SKM-1 treated with dmso at 0.1 percent for 144 hours (cell line): ENCODE measurements around the gene STARD10.

Experiments used
- DNase-seq: peaks from one replicate; lab custom pipeline; 2025; ENCODE audit not compliant: unreplicated experiment; lab: John Stamatoyannopoulos, UW

The STARD10 gene

DNA sequence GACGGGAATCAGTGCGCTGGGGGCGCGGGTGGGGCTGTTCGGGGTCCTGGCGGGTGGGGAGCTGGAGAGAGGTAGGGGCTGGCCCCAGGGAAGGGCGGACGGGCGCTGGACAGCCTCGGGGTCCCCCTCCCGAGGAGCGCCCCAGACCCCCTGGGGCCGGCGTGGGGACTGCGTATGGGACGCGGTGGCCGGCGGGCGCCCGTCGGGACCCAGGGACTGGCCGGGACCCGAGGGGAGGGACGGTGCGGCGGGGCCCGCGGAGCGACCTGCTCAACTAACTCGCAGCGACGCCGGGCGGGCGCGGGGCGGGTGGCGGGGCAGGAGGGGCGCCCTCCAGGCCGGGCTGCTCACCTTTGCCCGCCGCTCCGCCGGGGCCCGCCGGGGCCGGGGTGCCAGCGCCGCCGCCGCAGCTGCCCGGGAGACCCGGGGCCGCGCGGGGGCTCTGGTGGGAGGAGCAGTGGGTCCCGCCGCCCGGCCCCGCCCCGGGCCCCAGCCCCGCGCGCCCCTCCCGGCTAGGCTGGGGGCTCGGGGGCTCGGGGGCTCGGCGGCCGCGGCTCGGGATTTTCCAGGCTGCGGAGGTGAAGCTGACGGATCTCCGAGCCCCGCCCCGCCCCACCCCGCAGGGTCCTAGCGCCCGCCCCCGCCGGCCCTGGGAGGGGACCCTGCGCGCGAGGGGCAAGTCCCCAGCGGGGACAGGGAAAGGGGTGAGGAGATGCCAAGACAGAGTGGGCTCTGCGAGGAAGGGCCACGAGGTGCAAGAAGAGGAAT is 12.3 kb downstream of the STARD10 start:
- DNase-seq: no peak

DNA sequence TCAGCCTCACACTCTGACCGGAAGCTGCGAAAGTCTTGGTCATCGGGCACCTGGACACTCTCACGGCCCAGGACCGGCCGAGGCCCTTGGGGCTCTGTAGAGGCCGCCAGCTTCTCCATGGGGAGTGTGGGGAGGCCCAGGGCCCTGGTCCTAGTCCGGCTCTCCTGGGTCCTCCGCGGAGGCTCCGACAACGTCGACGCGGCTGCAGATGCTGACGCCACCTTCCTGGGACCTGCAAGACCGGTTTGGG is 12.9 kb downstream of the STARD10 start:
- DNase-seq: no peak

DNA sequence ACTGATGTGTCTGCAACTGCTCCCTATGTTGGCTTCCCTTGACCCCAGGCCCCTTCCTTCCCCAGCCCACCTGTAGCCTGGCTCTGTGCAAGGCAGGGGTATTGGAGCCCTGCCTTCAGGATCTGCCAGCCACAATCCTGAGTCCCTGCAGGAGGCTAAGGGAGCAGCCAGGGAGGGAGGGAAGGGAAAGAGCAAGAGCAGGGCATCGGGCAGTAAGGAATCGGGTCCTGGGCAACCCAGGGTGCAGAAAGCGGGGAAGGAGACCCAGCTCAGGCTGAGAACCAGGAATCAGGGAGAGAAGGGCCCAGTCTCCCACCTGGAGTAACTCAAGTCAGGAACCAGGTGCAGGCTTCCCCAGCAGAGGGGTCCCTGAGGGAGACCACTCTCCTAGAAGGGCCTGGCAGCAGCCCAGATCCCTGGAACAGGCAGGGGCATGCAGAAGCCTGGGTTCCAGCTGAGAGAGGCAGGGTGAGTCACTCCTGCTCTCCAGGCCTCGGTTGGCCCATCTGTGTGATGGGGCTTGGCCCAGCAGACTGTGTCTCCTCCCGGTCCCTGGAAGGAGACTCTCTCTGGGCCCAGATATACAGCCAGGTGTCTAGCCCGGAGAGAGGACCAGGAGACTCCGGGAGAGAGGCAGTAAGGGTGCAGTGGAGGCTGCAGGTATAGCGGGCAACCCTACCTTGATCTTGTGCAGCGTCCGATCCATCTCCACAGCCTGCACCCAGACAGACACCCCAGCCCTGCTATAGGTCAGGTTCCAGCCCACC is 13.4 kb downstream of the STARD10 start:
- no peak for DNase-seq

DNA sequence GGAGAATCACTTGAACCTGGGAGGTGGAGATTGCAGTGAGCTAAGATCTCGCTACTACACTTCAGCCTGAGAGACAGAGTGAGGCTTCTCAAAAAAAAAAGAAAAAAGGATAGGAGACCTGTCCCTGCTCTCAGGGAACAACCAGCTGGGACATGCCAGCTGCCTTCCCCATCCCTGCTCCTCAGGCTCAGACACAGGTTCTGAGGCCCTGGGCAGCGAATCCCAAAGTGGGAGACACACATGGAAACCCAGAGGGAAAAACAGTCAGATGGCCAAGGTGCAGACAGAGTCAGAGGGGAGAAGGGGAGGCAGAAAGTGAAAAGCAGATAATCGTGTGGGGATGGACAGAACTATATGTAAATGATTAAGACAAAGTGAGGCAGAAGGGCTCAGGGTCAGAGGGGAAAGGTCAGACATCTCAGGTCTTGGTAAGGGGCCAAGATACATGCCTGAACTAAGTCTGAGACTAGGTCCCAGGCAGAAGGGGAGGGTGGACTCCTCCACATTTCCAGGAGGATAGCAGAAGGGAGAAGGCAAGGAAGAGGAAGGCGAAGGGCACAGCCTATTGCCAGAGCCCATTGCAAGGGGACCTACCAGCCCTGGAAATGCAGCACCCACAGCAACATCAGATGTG is 14.2 kb downstream of the STARD10 start:
- no peak for DNase-seq

DNA sequence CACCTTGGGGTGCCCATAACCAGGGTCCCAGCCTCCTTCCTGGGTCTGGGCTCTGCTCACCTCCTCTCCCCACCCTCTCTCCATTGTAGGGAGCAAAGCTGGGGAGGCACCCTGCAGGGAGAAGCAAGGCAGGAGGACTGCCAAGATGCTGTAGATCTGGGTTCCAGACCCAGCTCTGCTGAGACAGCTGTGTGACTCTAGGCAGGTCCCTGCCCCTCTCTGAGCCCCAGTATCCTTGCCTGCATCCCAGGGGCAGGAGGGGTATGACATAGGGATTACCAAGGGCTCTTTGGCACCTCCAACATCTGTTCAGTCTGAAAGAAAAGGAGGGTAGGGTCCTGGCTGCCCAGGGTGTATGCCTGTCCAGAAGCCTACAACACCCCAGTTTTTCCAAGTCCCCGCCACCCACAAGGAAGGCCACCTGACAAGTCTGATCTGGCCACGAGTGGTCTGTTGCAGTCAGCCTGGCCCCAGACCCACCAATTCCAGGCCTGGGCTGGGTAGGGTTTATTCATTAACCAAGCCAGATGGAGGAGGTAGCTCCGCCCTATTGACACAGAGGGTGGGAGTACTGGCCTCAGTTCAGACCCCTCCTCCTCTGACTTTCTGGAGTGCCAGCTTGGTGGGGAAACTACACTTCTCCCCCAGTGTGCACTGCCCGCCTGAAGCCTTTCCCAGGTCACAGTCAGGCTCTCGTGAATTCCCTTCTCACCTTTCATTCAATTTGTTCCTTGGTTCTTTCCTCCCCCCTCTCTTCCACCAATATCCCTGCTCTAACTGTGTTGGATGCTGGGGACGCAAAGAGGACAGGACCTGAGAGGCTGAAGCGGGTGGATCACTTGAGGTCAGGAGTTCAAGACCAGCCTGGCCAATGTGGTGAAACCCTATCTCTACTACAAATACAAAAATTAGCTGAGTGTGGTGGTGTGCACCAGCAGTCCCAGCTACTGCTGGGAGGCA is 15.0 kb downstream of the STARD10 start:
- no peak for DNase-seq

DNA sequence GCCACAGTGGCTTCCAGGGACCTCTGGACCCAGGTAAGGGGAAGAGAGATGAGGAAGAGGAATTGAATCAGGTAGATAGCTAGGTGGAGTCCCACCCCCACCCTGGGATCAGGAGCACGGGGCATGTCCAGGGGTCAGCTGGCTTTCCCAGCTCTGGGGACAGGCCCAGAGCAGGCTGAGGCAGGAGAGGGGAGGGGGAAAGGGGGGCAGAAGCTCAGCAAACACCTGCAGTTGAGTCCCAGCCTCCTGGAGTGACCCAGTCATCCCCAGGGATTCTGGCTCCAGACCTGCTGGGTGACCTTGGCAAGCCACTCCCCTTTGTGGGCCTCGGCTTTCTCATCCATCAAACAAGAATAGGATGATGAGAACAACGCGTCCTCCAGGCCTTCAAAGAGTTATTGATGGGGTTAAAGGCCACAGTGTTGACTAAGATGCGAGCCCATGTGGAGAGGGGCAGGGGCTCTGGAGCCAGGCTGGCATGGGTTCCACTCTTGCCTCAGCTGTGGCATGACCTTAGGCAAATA is 16.0 kb downstream of the STARD10 start:
- DNase-seq: no peak

DNA sequence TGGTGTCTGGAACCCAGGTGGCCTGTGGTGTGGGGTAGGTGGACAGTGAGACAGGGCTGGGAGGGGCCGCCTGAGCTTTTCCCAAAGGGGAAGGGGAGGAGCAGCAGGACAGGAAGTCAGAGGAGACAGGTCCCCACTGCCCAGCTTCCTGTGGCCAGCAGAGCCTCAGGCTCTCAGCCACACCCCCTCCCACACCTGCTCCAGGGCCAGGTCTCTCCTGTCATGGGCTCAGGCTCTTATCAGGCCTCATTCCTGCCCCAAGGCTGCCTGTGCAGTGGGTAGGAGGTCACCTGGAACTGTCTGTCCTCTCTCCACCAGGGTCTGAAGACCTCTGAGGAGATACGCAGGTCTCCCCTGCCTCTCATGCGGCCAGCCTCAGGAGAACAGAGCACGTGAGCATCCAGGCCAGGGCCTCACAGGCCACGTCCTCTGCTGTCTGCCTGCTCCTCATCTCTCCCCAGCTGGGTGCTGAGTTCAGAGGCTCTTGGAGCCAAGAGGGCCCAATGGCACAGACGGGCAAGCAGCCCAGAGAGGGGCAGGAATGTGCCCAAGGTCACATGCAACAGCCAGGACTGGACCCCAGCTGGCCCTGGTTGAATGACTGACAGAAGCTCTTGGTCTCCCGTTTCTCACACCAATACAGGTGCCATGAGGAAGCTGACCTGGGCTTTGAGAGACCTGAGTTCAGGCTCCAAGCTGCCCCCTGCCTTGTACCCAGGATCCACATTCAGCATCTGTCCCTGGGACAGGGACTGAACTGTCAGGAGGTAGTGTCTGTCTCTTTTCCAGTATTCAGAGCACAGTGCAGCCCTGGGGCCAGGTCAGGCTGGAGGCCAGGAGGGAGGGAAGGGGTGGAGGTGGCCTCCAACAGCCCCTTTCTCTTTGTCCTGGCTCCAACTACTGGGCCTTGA is 16.7 kb downstream of the STARD10 start:
- DNase-seq: no peak

DNA sequence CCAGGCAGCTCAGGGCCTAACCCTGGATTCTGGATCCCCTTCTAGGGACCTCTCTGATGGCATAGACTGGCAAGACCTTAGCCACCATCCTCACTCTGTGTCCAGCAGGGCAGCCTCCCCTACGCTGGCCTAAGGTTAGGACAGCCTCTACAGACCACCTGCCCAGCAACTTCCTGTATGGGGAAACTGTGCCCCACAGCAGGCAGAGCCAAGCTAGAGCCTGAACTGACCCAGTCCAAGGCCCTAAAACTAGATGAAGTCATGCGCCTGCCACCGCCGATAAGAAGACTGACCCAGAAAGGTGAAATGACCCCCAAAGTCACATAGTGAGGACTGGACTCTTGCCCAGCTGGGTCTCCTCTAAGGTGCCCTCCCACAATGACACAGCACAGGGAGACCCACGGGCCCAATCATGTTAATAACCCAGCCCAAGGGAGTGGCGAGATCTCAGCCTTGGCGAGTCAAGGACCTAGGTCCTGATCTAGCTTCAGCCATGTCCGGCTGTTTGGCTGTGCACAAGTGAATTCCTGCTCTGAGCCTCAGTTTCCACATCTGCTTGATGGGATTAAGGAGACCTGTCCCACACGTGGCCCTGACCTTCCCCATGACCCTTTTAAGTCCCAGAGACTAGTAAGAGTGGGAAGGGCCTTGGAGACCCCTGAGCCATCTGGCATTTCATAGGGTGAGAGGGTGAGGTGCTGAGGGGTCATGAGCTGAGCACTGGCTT is 17.6 kb downstream of the STARD10 start:
- no peak for DNase-seq

DNA sequence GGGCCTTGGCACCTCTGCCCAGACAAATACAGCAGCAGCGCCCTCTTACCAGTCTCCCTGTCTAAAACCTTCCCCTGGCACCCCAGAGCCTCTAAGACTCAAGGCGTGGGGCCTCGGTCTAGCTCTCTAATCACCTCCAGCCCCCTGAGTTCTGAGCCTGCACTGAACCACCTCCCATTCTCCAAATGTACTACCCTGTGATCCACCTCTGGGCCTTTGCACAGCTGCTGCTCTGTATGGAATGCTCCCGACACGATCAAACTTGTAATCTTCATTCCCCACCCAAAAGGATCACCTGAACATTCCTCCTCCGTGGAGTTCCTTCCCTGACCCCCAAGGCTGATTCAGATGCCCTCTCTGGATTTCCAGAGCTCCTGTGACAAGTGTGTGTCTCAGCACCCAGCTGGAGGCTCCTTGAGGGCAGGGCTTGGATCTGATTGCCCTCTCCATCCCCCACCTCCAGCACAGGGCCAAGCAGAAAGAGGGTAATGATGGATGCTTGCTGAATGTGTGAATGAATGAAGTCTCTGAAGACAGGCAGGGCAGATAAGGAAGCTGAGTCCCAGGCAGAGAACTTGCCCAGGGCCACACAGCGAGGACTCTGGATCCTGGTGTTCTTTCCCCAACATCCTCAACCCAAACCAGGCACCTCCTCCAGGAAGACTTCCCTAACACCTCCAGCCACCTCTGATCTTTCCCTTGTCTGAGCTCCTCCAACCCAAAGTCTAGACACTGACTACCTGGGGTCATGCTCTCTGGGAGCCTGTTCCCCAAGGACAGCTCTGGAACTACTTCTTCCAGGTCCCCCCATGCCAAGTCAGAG is 18.3 kb downstream of the STARD10 start:
- DNase-seq: no peak

DNA sequence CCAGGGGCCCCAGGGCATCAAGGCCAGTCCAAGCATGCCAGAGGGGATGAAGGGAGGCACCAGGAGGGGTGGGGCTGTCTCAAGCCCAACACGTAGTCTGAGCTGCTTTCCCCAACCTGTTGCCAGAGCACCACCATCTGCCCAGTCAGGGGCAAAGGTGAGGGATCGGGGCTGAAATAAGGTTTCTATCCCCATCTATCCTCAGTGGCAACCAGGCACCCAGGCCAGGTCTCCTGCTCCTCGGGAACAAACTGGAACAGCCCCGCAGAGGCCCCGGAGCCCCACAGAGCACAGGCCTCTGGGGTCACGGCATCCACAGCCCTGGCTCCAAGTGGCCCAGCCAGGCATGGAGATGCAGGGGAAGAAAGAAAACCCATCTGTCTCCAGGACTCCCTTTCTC is 19.3 kb downstream of the STARD10 start:
- no peak for DNase-seq

DNA sequence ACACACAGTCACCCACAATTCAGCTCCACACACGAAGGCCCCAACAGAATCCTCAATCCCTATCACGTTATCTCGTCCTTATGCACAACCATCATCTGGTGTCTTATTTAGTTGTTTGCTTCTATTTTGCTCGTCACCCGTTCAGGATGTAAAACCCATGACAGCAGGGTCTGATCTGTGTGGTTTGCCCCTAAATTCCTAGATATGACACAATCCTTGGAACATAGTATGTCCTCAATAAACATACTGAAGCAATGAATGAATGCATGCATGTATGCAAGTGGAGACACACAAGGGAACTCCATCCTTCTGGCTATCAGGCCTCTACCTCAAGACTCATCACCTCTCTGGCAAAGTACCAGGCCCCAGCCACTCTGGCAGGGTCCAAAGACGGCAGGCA is 20.2 kb downstream of the STARD10 start:
- no peak for DNase-seq

DNA sequence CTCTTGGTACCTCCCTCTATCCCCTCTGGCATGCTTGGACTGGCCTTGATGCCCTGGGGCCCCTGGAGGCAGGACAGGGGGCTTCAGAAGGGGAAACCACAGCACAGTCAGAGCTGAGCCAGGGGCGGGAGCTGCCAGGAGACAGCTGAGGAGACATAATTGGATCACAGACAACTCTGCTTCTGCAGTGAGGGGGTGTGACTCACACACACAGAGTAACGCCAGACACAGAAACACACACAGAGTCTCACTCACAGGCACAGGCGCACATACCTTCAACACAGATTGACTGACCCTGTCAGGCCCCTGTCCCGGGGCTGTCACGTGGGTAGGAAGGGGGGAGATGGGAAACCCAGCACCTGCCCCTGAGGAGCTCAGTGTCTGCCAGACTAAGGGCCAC is 20.6 kb downstream of the STARD10 start:
- no peak for DNase-seq

DNA sequence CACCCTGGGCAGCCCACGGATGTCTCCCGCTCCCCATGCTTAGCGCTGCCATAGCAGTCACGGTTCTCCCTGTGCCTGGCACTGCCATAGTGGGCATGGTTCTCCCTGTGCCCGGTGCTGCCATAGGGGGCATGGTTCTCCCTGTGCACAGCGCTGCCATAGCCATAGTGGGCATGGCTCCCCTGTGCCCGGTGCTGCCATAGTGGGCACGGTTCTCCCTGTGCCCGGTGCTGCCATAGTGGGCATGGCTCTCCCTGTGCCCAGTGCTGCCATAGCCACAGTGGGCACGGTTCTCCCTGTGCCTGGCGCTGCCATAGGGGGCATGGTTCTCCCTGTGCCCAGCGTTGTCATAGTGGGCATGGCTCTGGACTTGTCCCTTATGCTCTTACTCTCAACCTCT is 21.8 kb downstream of the STARD10 start:
- no peak for DNase-seq

DNA sequence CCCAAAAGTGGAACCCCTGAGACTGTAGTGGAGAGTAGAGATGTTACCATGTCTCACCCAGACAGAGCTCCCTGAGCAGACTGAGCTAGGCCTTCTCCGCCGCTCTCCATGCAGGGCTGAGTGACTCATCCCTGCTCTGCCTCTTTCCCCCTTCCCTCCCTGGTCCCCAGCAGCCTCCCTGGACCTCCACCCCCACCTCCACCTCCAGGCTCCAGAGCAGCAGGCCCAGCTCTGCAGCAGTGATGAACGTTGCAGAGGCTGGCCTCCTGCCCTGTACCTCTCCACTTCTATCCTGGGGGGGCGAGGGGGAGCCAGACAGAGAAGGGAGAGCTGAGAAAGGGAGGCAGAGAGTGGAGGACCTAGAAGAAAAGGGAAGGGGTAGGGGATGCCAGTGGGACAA is 22.3 kb downstream of the STARD10 start:
- DNase-seq: no peak

DNA sequence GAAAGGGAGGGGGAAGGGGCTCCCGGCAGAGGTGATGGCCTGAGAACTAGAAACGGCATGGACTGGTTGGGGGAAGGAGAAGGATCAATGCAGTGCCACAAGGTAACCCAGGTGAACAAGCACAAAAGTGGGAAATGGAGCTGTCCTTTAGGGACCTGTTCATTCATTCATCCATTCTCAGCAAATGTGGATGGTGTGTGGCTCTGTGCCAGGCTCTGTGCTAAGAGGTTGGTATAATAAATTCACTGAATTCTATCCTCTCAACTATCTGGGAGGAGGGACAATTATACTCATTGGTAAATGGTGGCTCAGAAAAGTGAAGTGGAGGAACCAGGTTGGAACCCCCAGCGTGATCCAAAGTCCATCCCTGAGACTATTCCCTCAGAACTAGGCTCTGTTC is 23.0 kb downstream of the STARD10 start:
- DNase-seq: no peak

DNA sequence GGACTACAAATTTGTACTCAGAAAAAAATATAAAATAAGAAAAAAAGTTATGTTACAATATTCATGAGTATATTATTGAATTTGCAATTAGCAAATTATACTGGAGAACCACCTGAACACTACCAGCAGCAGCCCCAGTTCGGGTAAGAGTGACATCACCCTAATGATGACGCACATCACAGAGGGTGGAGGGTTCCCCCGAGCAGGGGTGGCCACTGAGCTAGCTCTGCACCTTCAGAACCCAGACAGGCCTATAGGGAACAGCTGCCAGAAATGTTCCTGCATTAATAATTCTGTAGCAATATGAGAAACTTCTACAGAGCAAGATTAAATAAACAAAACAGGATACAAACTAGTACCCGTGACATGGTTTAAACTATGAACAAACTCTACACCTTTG is 24.2 kb downstream of the STARD10 start:
- no peak for DNase-seq

DNA sequence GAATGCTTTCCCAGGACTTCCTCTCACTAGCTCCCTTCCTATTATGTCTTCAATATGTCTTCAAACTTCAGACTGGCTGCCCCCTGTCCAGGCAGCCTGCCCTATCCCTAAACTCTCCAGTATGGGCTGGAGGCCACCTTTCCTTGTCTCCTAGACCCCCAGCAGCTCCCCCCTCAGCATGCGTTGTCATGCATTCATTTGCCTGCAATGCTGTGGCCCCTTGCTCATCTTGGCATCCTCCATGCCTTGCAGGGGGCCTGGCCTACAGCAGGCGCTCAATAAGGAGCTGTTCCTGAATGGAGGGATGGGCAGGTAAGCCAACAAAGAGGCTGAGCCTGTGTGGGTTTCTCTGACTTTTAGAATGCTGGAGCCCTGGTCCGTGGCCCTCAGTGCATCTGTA is 25.3 kb downstream of the STARD10 start:
- DNase-seq: no peak

DNA sequence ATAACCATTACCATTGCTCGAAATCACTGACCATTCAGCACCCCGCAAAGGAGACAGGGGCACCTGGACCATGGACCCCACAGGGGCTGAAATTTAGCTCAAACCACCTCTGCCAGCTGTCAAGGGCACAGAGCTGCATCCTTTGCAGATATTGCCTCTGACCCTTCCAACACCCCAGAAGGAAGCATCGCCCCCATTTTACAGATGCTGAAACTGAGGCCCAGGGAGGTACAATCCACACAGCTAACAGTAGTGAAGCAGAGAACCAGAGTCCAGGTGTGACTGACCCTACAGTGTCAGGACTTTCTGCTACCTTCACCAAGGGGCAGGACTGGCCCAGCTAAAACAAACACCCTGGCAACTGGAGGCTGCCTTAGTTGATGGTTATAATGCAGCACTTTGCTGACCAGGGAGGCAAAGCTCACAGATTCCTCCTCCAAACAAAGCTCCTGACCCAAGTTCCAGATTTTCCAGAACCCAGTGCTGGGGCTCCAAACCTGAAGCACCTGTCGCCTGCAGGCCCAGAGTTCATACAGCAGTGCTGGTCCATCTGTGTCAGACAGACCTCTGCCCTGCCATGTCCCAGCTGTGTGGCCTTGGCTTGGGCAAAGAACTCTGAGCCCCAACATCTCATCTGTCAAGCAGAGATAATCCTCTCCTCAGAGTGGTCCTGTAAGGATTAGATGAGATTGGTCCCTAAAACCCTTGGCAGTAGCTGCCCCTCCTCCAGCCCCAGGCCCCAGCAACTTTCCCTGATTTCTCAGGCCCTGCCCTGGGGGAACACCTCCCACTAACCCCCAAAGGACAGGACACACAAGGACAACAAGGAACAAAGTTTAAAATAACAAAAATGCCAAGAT is 26.4 kb downstream of the STARD10 start:
- no peak for DNase-seq
